Liver (tissue), 9 donors: ENCODE data around the gene MTG1. TPM values are rescaled to one million over a fixed set of nuclear protein-coding genes. Genes with fewer than 3 reads are reported as not detected.

Experiments
- DNase-seq: peaks from one replicate; pipeline ENCODE4 v3.0.0-alpha.2; 2017; ENCODE audit warnings: low spot score
- H3K27ac ChIP-seq, 2 donors: one replicate each; pipeline ENCODE4 v1.7.0; 2013; ENCODE audit warnings: inconsistent platforms in 2 of 2, low read length in 2 of 2, control low read depth in 1 of 2, low read depth in 1 of 2, mild to moderate bottlenecking in 1 of 2
- H3K27me3 ChIP-seq, 4 donors: one replicate each; pipeline versions ENCODE4 v1.6.1 to v1.7.0; 2013; ENCODE audit warnings: low read length in 3 of 4, inconsistent platforms in 1 of 4, mild to moderate bottlenecking in 1 of 4, moderate library complexity in 1 of 4; ENCODE audit not compliant: control insufficient read depth in 4 of 4, insufficient read depth in 4 of 4
- H3K36me3 ChIP-seq, 4 donors: one replicate each; pipeline versions ENCODE4 v1.6.1 to v1.7.0; 2013; ENCODE audit warnings: low read length in 3 of 4, mild to moderate bottlenecking in 3 of 4, low read depth in 1 of 4, moderate library complexity in 1 of 4; ENCODE audit not compliant: control insufficient read depth in 4 of 4, insufficient read depth in 3 of 4
- H3K4me1 ChIP-seq, 4 donors: one replicate each; pipeline versions ENCODE4 v1.6.1 to v1.7.0; 2013; ENCODE audit warnings: low read length in 3 of 4, mild to moderate bottlenecking in 3 of 4, moderate library complexity in 1 of 4; ENCODE audit not compliant: control insufficient read depth in 4 of 4, insufficient read depth in 4 of 4
- H3K4me3 ChIP-seq, 3 donors: one replicate each; pipeline versions ENCODE4 v1.6.1 to v1.7.0; 2013; ENCODE audit warnings: low read length in 3 of 3, control low read depth in 1 of 3, low read depth in 1 of 3, mild to moderate bottlenecking in 1 of 3
- H3K9ac ChIP-seq, 2 donors: one replicate each; pipeline ENCODE4 v1.7.0; 2013; ENCODE audit warnings: low read length in 2 of 2, mild to moderate bottlenecking in 2 of 2, moderate library complexity in 2 of 2, control low read depth in 1 of 2, low read depth in 1 of 2
- H3K9me3 ChIP-seq, 4 donors: one replicate each; pipeline versions ENCODE4 v1.6.1 to v1.7.0; 2013; ENCODE audit warnings: low read length in 3 of 4; ENCODE audit not compliant: control insufficient read depth in 4 of 4
- EGR1 ChIP-seq, 2 donors: IDR thresholded peaks; 2 replicates each; pipeline ENCODE4 v1.6.1; 2016 to 2018; ENCODE audit warnings: antibody characterized with exemption in 2 of 2, low read depth in 2 of 2
- FOXA1 ChIP-seq: IDR thresholded peaks from 2 replicates; pipeline ENCODE4 v1.6.1; 2016; ENCODE audit warnings: antibody characterized with exemption
- FOXA2 ChIP-seq: IDR thresholded peaks from 2 replicates; pipeline ENCODE4 v1.6.1; 2016; ENCODE audit warnings: antibody characterized with exemption
- GABPA ChIP-seq, 2 donors: IDR thresholded peaks in 1 of 2; conservative IDR thresholded peaks in 1 of 2; 2 replicates each; pipeline ENCODE4 v1.6.1; 2016; ENCODE audit warnings: antibody characterized with exemption in 2 of 2, mild to moderate bottlenecking in 1 of 2, moderate library complexity in 1 of 2
- HNF4A ChIP-seq, 2 donors: conservative IDR thresholded peaks; 2 replicates each; pipeline ENCODE4 v1.6.1; 2016; ENCODE audit warnings: antibody characterized with exemption in 2 of 2, mild to moderate bottlenecking in 2 of 2
- HNF4G ChIP-seq: IDR thresholded peaks from 2 replicates; pipeline ENCODE4 v1.6.1; 2016; ENCODE audit warnings: antibody characterized with exemption
- JUND ChIP-seq, 2 donors: IDR thresholded peaks; 2 replicates each; pipeline ENCODE4 v1.6.1; 2016; ENCODE audit warnings: antibody characterized with exemption in 2 of 2
- MAX ChIP-seq: IDR thresholded peaks from 2 replicates; pipeline ENCODE4 v1.6.1; 2016; ENCODE audit warnings: antibody characterized with exemption
- NR2F2 ChIP-seq: IDR thresholded peaks from 2 replicates; pipeline ENCODE4 v1.6.1; 2016; ENCODE audit warnings: antibody characterized with exemption
- RAD21 ChIP-seq, 2 donors: IDR thresholded peaks; 2 replicates each; pipeline ENCODE4 v1.6.1; 2016; ENCODE audit warnings: antibody characterized with exemption in 2 of 2, mild to moderate bottlenecking in 2 of 2
- RXRA ChIP-seq, 2 donors: IDR thresholded peaks; 2 replicates each; pipeline ENCODE4 v1.6.1; 2017 to 2018; ENCODE audit warnings: antibody characterized with exemption in 2 of 2, mild to moderate bottlenecking in 1 of 2
- SP1 ChIP-seq: IDR thresholded peaks from 2 replicates; pipeline ENCODE4 v1.6.1; 2018; ENCODE audit warnings: antibody characterized with exemption, mild to moderate bottlenecking
- TAF1 ChIP-seq: conservative IDR thresholded peaks from 2 replicates; pipeline ENCODE4 v1.6.1; 2016; ENCODE audit warnings: antibody characterized with exemption, mild to moderate bottlenecking
- YY1 ChIP-seq: IDR thresholded peaks from 2 replicates; pipeline ENCODE4 v1.6.1; 2016; ENCODE audit warnings: antibody characterized with exemption, mild to moderate bottlenecking
- WGBS: extraction: QIAGEN DNeasy Blood & Tissue Kit; methylation state at CpG from one replicate; pipeline ENCODE4 v1.1.7; 2013; 5-methylcytosine and 5-hydroxymethylcytosine counted together
- polyA plus RNA-seq, 2 donors: library from polyadenylated mRNA; stranded (reverse) in 1 of 2; unstranded in 1 of 2; fragments of 200-250 nt in 1 of 2; fragments of >200 nt in 1 of 2; fragmentation: Nextera tagmentation in 1 of 2; extraction: Ambion mirVana in 1 of 2; gene quantifications; one replicate each; pipeline versions ENCODE4 v1.2.1 to v1.2.3, GENCODE V29; 2013 to 2015
- total RNA-seq, 2 donors: library from RNA; depleted of rRNA; stranded (reverse); fragments of >200 nt; gene quantifications; one replicate each; pipeline ENCODE4 v1.2.3, GENCODE V29; 2014
- TF ChIP-seq, protein P1 (sequence below): IDR thresholded peaks from 2 replicates; pipeline ENCODE4 v1.6.1; 2016; ENCODE audit warnings: antibody characterized with exemption
- TF ChIP-seq, protein P2 (sequence below): fragments of 150-350 bp; IDR thresholded peaks from 2 replicates; pipeline ENCODE4 v1.5.1; 2017; ENCODE audit warnings: improper control_type of control experiment, low read depth, low read length; ENCODE audit not compliant: missing input control
- TF ChIP-seq, protein P3 (sequence below): IDR thresholded peaks from 2 replicates; pipeline ENCODE4 v1.6.1; 2016; ENCODE audit warnings: antibody characterized with exemption
- TF ChIP-seq, protein P4 (sequence below): IDR thresholded peaks from 2 replicates; pipeline ENCODE4 v1.6.1; 2016; ENCODE audit warnings: antibody characterized with exemption, mild to moderate bottlenecking
- donor health status: healthy.
- donor health status: healthy.
- donor health status: healthy.
- donor health status: healthy.
- donor health status: healthy.

Gene MTG1
- total and polyA plus RNA-seq, 4 donors: 19.4 to 70.6 (median 38.2) TPM

DNA sequence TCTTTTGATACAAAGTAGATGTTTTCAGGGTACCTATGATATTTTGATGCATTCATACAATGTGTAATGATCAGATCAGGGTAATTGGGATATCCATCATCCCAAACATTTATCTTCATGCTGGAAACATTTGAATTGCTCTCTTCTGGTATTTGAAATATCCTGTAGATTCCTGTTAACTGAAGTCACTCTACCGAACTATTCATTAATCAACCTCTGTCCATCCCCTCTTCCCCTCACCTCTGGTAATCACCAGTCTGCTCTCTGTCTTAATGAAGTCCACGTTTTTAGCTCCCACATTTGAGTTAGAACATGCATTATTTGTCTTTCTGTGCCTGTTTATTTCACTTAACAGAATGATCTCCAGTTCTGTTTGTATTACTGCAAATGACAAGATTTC lies 11.3 kb downstream of the MTG1 start (continued):
- TF ChIP-seq SP1: no peak

GRCh38 chr10:133405844-133406527 lies 12.0 kb downstream of the MTG1 start:
- Histone ChIP-seq H3K36me3 (peaks cover 6 to 39% (median 32%) of the 10 kb centered on the region in 4 donors), H3K4me1 (no peaks in the 10 kb centered on the region), H3K27ac (no peak overlapping the region), H3K9me3 (no peaks in the 10 kb centered on the region), H3K9ac (no peak overlapping the region), H3K27me3 (no peaks in the 10 kb centered on the region), H3K4me3 (no peak overlapping the region)
- TF ChIP-seq RAD21 (IDR thresholded peaks at IDR 0.05) (no peak), HNF4A (conservative IDR thresholded peaks at IDR 0.05) (no peak), RXRA (IDR thresholded peaks at IDR 0.05) (no peak), TAF1 (no peak), EGR1 (IDR thresholded peaks at IDR 0.05; ENCODE audit: low read depth in 2 of 2) (no peak), HNF4G (no peak), YY1 (no peak), FOXA1 (no peak), MAX (no peak), FOXA2 (no peak), NR2F2 (no peak), GABPA (IDR thresholded peaks at IDR 0.05 in 1 of 2, conservative IDR thresholded peaks at IDR 0.05 in 1 of 2) (no peak), JUND (IDR thresholded peaks at IDR 0.05) (no peak), SP1 (no peak)
- TF ChIP-seq, protein P1, sequence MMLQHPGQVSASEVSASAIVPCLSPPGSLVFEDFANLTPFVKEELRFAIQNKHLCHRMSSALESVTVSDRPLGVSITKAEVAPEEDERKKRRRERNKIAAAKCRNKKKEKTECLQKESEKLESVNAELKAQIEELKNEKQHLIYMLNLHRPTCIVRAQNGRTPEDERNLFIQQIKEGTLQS: no peak
- TF ChIP-seq, protein P2, sequence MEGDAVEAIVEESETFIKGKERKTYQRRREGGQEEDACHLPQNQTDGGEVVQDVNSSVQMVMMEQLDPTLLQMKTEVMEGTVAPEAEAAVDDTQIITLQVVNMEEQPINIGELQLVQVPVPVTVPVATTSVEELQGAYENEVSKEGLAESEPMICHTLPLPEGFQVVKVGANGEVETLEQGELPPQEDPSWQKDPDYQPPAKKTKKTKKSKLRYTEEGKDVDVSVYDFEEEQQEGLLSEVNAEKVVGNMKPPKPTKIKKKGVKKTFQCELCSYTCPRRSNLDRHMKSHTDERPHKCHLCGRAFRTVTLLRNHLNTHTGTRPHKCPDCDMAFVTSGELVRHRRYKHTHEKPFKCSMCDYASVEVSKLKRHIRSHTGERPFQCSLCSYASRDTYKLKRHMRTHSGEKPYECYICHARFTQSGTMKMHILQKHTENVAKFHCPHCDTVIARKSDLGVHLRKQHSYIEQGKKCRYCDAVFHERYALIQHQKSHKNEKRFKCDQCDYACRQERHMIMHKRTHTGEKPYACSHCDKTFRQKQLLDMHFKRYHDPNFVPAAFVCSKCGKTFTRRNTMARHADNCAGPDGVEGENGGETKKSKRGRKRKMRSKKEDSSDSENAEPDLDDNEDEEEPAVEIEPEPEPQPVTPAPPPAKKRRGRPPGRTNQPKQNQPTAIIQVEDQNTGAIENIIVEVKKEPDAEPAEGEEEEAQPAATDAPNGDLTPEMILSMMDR: no peak
- TF ChIP-seq, protein P3, sequence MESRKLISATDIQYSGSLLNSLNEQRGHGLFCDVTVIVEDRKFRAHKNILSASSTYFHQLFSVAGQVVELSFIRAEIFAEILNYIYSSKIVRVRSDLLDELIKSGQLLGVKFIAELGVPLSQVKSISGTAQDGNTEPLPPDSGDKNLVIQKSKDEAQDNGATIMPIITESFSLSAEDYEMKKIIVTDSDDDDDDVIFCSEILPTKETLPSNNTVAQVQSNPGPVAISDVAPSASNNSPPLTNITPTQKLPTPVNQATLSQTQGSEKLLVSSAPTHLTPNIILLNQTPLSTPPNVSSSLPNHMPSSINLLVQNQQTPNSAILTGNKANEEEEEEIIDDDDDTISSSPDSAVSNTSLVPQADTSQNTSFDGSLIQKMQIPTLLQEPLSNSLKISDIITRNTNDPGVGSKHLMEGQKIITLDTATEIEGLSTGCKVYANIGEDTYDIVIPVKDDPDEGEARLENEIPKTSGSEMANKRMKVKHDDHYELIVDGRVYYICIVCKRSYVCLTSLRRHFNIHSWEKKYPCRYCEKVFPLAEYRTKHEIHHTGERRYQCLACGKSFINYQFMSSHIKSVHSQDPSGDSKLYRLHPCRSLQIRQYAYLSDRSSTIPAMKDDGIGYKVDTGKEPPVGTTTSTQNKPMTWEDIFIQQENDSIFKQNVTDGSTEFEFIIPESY: no peak
- TF ChIP-seq, protein P4, sequence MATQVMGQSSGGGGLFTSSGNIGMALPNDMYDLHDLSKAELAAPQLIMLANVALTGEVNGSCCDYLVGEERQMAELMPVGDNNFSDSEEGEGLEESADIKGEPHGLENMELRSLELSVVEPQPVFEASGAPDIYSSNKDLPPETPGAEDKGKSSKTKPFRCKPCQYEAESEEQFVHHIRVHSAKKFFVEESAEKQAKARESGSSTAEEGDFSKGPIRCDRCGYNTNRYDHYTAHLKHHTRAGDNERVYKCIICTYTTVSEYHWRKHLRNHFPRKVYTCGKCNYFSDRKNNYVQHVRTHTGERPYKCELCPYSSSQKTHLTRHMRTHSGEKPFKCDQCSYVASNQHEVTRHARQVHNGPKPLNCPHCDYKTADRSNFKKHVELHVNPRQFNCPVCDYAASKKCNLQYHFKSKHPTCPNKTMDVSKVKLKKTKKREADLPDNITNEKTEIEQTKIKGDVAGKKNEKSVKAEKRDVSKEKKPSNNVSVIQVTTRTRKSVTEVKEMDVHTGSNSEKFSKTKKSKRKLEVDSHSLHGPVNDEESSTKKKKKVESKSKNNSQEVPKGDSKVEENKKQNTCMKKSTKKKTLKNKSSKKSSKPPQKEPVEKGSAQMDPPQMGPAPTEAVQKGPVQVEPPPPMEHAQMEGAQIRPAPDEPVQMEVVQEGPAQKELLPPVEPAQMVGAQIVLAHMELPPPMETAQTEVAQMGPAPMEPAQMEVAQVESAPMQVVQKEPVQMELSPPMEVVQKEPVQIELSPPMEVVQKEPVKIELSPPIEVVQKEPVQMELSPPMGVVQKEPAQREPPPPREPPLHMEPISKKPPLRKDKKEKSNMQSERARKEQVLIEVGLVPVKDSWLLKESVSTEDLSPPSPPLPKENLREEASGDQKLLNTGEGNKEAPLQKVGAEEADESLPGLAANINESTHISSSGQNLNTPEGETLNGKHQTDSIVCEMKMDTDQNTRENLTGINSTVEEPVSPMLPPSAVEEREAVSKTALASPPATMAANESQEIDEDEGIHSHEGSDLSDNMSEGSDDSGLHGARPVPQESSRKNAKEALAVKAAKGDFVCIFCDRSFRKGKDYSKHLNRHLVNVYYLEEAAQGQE: no peak
- no peak for DNase-seq
- WGBS: 98% methylated on average over 8 of the region's 8 CpGs
